HG03060 (cell line): ENCODE data around the gene KLHL1.
"Not testable (repeated sequence)": the region's sequence is repeated elsewhere in the genome, so short reads cannot be mapped to it uniquely, and the experiment has no call there.

Experiments
- ATAC-seq: cut with Tn5 transposase; IDR thresholded peaks from one replicate; pipeline ENCODE4 v1.9.1; 2021; ENCODE audit warnings: low read depth, moderate number of reproducible peaks; ENCODE audit not compliant: unreplicated experiment

The KLHL1 gene

GRCh38 chr13:70108356-70109105 is at the start of gene KLHL1:
TSS of gene KLHL1 (minus strand) at chr13:70108452. CDS start at chr13:70107699, 753 bp downstream.
- ATAC-seq: no peak

- not testable (repeated sequence) for ATAC-seq
These were observed 34.4 kb upstream of the KLHL1 start for GRCh38 chr13:70142658-70143057.

- no peak for ATAC-seq
These were observed 19.8 kb upstream of the KLHL1 start for GRCh38 chr13:70128098-70128497.

GRCh38 chr13:70125693-70126092 is 17.4 kb upstream of the KLHL1 start:
- no peak for ATAC-seq

GRCh38 chr13:70117338-70117905 is 9.2 kb upstream of the KLHL1 start:
- ATAC-seq: no peak

- no peak for ATAC-seq
These were observed 562 bp downstream of the KLHL1 start, which contains the start of gene ATXN8OS for GRCh38 chr13:70107498-70108281. TSS of gene ATXN8OS (plus strand) at chr13:70107826.

- no peak for ATAC-seq
These were observed 1.1 kb downstream of the KLHL1 start for GRCh38 chr13:70107125-70107497.

GRCh38 chr13:70104481-70104880 is 3.8 kb downstream of the KLHL1 start:
- no peak for ATAC-seq

- ATAC-seq: no peak
These were observed 9.6 kb downstream of the KLHL1 start for GRCh38 chr13:70098669-70099068.

- ATAC-seq: peak; percentile 81
These were observed 18.1 kb downstream of the KLHL1 start for GRCh38 chr13:70090036-70090723.

- ATAC-seq: no peak
These were observed 19.3 kb downstream of the KLHL1 start for GRCh38 chr13:70088926-70089325.

- ATAC-seq: no peak
These were observed 21.0 kb downstream of the KLHL1 start for GRCh38 chr13:70087247-70087646.

- no peak for ATAC-seq
These were observed 28.2 kb downstream of the KLHL1 start for GRCh38 chr13:70080012-70080411.

GRCh38 chr13:70054572-70054971 is 53.7 kb downstream of the KLHL1 start:
- no peak for ATAC-seq

- no peak for ATAC-seq
These were observed 56.7 kb downstream of the KLHL1 start for GRCh38 chr13:70051531-70051930.

GRCh38 chr13:70043685-70044084 is 64.6 kb downstream of the KLHL1 start:
- peak; percentile 91 for ATAC-seq

GRCh38 chr13:70042193-70042592 is 66.1 kb downstream of the KLHL1 start:
- peak; percentile 64 for ATAC-seq

GRCh38 chr13:70034286-70034685 is 74.0 kb downstream of the KLHL1 start:
- no peak for ATAC-seq

GRCh38 chr13:70027551-70027950 is 80.7 kb downstream of the KLHL1 start:
- no peak for ATAC-seq

- ATAC-seq: no peak
These were observed 84.7 kb downstream of the KLHL1 start for GRCh38 chr13:70023516-70023915.

- ATAC-seq: no peak
These were observed 85.6 kb downstream of the KLHL1 start for GRCh38 chr13:70022646-70023045.
